ENCODE data around the gene SPARC. TPM values are rescaled to one million over a fixed set of nuclear protein-coding genes. Genes with fewer than 3 reads are reported as not detected.
"Not testable (repeated sequence)": the region's sequence is repeated elsewhere in the genome, so short reads cannot be mapped to it uniquely, and the experiment has no call there.

SPARC gene
- total RNA-seq, result 273 TPM

- Histone ChIP-seq H3K9me3 (no peaks in the 10 kb centered on the region), H3K4me1 (peaks cover 42% of the 10 kb centered on the region), H3K27me3 (no peaks in the 10 kb centered on the region), H3K27ac (peak within 1 kb of the TSS; percentile 94), H3K4me3 (peak within 1 kb of the TSS; percentile 76 to 77), H3K36me3 (no peaks in the 10 kb centered on the region)
- DNase-seq (ENCODE audit: extremely low spot score in 2 of 2), result peak in 1 of 2 donors; percentile 99
- TF ChIP-seq POLR2AphosphoS5 (IDR thresholded peaks at IDR 0.05; ENCODE audit: insufficient read depth in 1 of 2, low read depth in 1 of 2) (peak; percentile 57 to 96), POLR2A (IDR thresholded peaks at IDR 0.05) (peak in 1 of 2 donors; percentile 90), CTCF (IDR thresholded peaks at IDR 0.05) (no peak)
- intact Hi-C loops (cut with DNase I), result no loop called here
These were observed at the start of gene SPARC for GRCh38 chr5:151686674-151687407. TSS of gene SPARC (minus strand) at chr5:151686915. CDS start at chr5:151676188, 10,727 bp downstream.

GRCh38 chr5:151735646-151736045 lies 48.9 kb upstream of the SPARC start:
- no peaks in the 10 kb centered on the region for H3K27me3 ChIP-seq
- H3K4me3 ChIP-seq, result no peak overlapping the region
- no peaks in the 10 kb centered on the region for H3K9me3 ChIP-seq
- no peak for DNase-seq (ENCODE audit: extremely low spot score in 2 of 2)
- peaks cover 31% of the 10 kb centered on the region for H3K4me1 ChIP-seq
- no peak overlapping the region for H3K27ac ChIP-seq
- TF ChIP-seq POLR2AphosphoS5 (IDR thresholded peaks at IDR 0.05; ENCODE audit: insufficient read depth in 1 of 2, low read depth in 1 of 2), result no peak
- TF ChIP-seq POLR2A (IDR thresholded peaks at IDR 0.05), result no peak
- TF ChIP-seq CTCF (IDR thresholded peaks at IDR 0.05), result no peak
- H3K36me3 ChIP-seq, result no peaks in the 10 kb centered on the region
- intact Hi-C loops (cut with DNase I), result no loop called here

GRCh38 chr5:151734064-151734408 lies 47.3 kb upstream of the SPARC start:
- peaks cover 15% of the 10 kb centered on the region for H3K4me1 ChIP-seq
- intact Hi-C loops (cut with DNase I), result no loop called here
- no peaks in the 10 kb centered on the region for H3K27me3 ChIP-seq
- peak in 1 of 2 donors; percentile 44 for DNase-seq (ENCODE audit: extremely low spot score in 2 of 2)
- no peak overlapping the region for H3K4me3 ChIP-seq
- TF ChIP-seq POLR2AphosphoS5 (IDR thresholded peaks at IDR 0.05; ENCODE audit: insufficient read depth in 1 of 2, low read depth in 1 of 2) (no peak), CTCF (IDR thresholded peaks at IDR 0.05) (no peak), POLR2A (IDR thresholded peaks at IDR 0.05) (no peak)
- no peaks in the 10 kb centered on the region for H3K36me3 ChIP-seq
- H3K27ac ChIP-seq, result no peak overlapping the region
- H3K9me3 ChIP-seq, result no peaks in the 10 kb centered on the region

GRCh38 chr5:151733358-151734063 lies 46.8 kb upstream of the SPARC start:
- Histone ChIP-seq H3K36me3 (no peaks in the 10 kb centered on the region), H3K27me3 (no peaks in the 10 kb centered on the region), H3K4me1 (peaks cover 15% of the 10 kb centered on the region), H3K4me3 (no peak overlapping the region), H3K27ac (no peak overlapping the region), H3K9me3 (no peaks in the 10 kb centered on the region)
- TF ChIP-seq CTCF (IDR thresholded peaks at IDR 0.05) (no peak), POLR2AphosphoS5 (IDR thresholded peaks at IDR 0.05; ENCODE audit: insufficient read depth in 1 of 2, low read depth in 1 of 2) (no peak), POLR2A (IDR thresholded peaks at IDR 0.05) (no peak)
- intact Hi-C loops (cut with DNase I), result no loop called here
- peak in 1 of 2 donors; percentile 52 for DNase-seq (ENCODE audit: extremely low spot score in 2 of 2)

GRCh38 chr5:151730381-151730780 lies 43.7 kb upstream of the SPARC start:
- no peaks in the 10 kb centered on the region for H3K9me3 ChIP-seq
- TF ChIP-seq CTCF (IDR thresholded peaks at IDR 0.05) (no peak), POLR2AphosphoS5 (IDR thresholded peaks at IDR 0.05; ENCODE audit: insufficient read depth in 1 of 2, low read depth in 1 of 2) (no peak), POLR2A (IDR thresholded peaks at IDR 0.05) (no peak)
- H3K4me3 ChIP-seq, result no peak overlapping the region
- no peak for DNase-seq (ENCODE audit: extremely low spot score in 2 of 2)
- intact Hi-C loops (cut with DNase I), result no loop called here
- H3K4me1 ChIP-seq, result no peaks in the 10 kb centered on the region
- H3K27ac ChIP-seq, result no peak overlapping the region
- H3K36me3 ChIP-seq, result no peaks in the 10 kb centered on the region
- no peaks in the 10 kb centered on the region for H3K27me3 ChIP-seq

GRCh38 chr5:151729597-151729996 lies 42.9 kb upstream of the SPARC start:
- DNase-seq (ENCODE audit: extremely low spot score in 2 of 2); intact Hi-C loops (cut with DNase I); H3K36me3 ChIP-seq: not testable (repeated sequence)

More at GRCh38 chr5:151729597-151729996, 42.9 kb upstream of the SPARC start:
- H3K27ac ChIP-seq, H3K9me3 ChIP-seq, H3K4me3 ChIP-seq, H3K4me1 ChIP-seq, H3K27me3 ChIP-seq: not testable (repeated sequence)
